ENCODE measurements around the gene PRPF4.
"Not testable (repeated sequence)": the region's sequence is repeated elsewhere in the genome, so short reads cannot be mapped to it uniquely, and the experiment has no call there.

The PRPF4 gene

DNA sequence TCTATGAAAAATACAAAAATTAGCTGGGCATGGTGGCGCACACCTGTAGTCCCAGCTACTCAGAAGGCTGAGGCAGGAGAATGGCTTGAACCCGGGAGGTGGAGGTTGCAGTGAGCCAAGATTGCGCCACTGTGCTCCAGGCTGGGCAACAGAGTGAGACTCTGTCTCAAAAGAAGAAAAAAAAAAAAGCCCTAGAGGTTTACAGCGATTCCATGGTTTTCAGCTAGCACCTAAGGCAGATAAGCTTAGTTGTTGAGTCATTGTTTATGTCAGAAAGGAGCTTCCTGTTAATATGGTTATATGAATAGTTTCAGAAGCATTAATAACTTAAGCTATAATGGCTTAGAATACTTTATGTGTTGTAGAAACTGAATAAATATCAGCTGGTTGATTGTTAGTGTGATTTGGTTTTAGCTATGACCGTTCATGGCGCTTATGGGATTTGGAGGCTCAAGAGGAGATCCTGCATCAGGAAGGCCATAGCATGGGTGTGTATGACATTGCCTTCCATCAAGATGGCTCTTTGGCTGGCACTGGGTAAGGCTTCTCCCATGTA, 14.7 kb downstream of the PRPF4 start:
- DNase-seq (ENCODE audit: low read depth), result no peak
- H3K4me3 ChIP-seq (ENCODE audit: low read depth, low read length), result no peak overlapping the region
- TF ChIP-seq CTCF (IDR thresholded peaks at IDR 0.05; ENCODE audit: insufficient read depth, low read depth, low read length, missing control alignments), result no peak

- no peak for DNase-seq (ENCODE audit: low read depth)
- no peak overlapping the region for H3K4me3 ChIP-seq (ENCODE audit: low read depth, low read length)
- TF ChIP-seq CTCF (IDR thresholded peaks at IDR 0.05; ENCODE audit: insufficient read depth, low read depth, low read length, missing control alignments), result no peak
Observed at GRCh38 chr9:113293285-113293878, 17.9 kb downstream of the PRPF4 start.

GRCh38 chr9:113296247-113296646, 20.8 kb downstream of the PRPF4 start:
- not testable (repeated sequence) for H3K4me3 ChIP-seq (ENCODE audit: low read depth, low read length); DNase-seq (ENCODE audit: low read depth)

DNA sequence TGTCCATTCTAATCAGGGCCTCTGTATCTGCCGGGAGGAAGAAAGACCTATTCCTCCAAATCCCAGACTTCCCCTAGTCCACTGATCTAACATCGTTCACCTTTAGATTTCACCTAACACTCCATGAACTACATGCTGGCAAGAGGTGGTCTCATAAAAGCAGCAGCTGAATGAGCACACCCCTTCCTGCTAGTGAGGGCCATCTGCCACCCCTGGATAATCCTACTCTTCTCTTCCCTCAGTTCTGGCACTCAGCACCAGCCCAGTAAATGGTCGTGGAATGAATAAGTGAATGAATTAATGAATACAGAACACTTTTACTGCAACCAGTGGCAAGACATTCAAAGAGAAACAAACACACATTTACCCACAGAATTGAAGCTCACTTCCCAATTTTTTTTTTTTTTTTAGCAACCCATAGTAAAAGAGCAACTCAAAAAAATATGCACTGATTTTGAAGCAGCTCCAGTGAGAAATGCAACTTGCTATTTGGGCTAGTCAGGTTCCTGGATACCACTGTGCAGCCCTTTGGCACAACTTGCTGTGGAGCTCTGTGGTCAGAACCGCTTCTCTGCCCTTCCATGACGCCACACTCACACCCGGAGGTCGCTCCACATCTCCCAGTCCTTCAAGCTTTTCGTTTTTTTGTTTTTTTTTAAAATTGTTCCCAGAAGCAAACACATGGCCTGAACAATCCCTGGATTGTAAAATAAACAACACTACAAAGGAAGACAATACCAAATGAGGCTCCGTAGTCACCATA, 21.5 kb downstream of the PRPF4 start:
- H3K4me3 ChIP-seq (ENCODE audit: low read depth, low read length), result no peak overlapping the region
- TF ChIP-seq CTCF (IDR thresholded peaks at IDR 0.05; ENCODE audit: insufficient read depth, low read depth, low read length, missing control alignments), result no peak
- DNase-seq (ENCODE audit: low read depth), result no peak

GRCh38 chr9:113298311-113298710, 22.9 kb downstream of the PRPF4 start:
- DNase-seq (ENCODE audit: low read depth), result no peak
- H3K4me3 ChIP-seq (ENCODE audit: low read depth, low read length), result no peak overlapping the region
- TF ChIP-seq CTCF (IDR thresholded peaks at IDR 0.05; ENCODE audit: insufficient read depth, low read depth, low read length, missing control alignments), result no peak

DNA sequence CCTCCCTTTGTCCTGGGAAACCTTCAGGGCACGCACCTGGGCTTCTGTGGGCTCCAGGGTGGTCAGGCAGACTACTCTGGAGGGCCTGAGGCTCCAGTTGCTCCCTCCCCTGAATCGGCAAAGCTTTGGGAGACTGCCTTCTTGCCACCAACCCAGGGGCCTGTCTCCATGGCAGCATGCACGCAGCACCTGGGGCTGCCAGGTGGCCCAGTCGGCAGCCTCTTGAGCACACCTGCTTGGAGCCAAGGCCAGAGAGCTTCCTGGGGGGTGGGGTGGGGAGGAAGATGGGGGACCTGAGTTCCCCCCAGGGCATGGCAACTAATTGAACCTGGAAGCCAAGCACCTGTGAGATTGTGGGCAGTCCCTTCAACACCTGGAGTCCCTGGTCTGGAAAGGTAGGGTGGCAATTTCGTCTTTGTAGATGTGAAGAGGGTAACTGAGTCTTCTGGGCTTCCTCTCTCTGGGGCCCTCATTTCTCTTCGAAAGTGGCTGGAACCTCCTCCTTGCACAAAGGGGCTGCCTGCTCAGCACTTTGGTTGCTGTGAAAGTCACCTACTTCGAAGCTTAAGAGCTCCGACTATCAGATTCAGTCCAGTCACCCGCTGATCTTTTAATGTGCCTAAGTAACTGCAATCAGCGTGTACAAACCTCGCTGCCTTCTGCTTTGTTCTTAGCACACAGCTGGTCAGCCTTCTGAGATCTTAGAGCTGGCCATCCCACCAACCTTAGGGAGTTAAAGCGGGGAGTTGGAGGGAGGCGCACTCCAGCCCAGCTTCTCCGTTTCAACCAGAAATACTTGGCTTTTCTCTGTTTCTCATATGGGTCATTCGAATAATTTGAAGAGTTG, 23.7 kb downstream of the PRPF4 start:
- no peak overlapping the region for H3K4me3 ChIP-seq (ENCODE audit: low read depth, low read length)
- TF ChIP-seq CTCF (IDR thresholded peaks at IDR 0.05; ENCODE audit: insufficient read depth, low read depth, low read length, missing control alignments), result no peak
- no peak for DNase-seq (ENCODE audit: low read depth)

GRCh38 chr9:113299800-113300292, 24.4 kb downstream of the PRPF4 start:
- no peak overlapping the region for H3K4me3 ChIP-seq (ENCODE audit: low read depth, low read length)
- no peak for DNase-seq (ENCODE audit: low read depth)
- no peak for TF ChIP-seq CTCF (IDR thresholded peaks at IDR 0.05; ENCODE audit: insufficient read depth, low read depth, low read length, missing control alignments)
